GM12878 (cell line): ENCODE results near the gene AGBL4.

Experiments used
- IRF3 ChIP-seq: fragments of 450-650 bp; IDR thresholded peaks from 2 replicates; pipeline ENCODE4 v1.6.1; 2014; ENCODE audit warnings: mild to moderate bottlenecking
- ZNF274 ChIP-seq: IDR thresholded peaks from one replicate; pipeline ENCODE4 v1.8.0; 2011; ENCODE audit not compliant: insufficient read length, insufficient read depth
- TF ChIP-seq, protein P1 (sequence below), 3 experiments: IDR thresholded peaks in 2 of 3; conservative IDR thresholded peaks in 1 of 3; 2 replicates each; pipeline ENCODE4 v1.5.1; 2011; ENCODE audit warnings: low read depth in 3 of 3, low read length in 3 of 3, mild to moderate bottlenecking in 3 of 3, control low read depth in 2 of 3, moderate library complexity in 2 of 3, inconsistent platforms in 1 of 3, mixed read lengths in 1 of 3; ENCODE audit not compliant: control insufficient read depth in 2 of 3, insufficient read depth in 1 of 3; ENCODE audit errors: extremely low read depth in 1 of 3

GRCh38 chr1:48572134-48572533, 1451.6 kb downstream of the AGBL4 start:
- TF ChIP-seq IRF3 (no peak), ZNF274 (no peak)
- TF ChIP-seq, protein P1, sequence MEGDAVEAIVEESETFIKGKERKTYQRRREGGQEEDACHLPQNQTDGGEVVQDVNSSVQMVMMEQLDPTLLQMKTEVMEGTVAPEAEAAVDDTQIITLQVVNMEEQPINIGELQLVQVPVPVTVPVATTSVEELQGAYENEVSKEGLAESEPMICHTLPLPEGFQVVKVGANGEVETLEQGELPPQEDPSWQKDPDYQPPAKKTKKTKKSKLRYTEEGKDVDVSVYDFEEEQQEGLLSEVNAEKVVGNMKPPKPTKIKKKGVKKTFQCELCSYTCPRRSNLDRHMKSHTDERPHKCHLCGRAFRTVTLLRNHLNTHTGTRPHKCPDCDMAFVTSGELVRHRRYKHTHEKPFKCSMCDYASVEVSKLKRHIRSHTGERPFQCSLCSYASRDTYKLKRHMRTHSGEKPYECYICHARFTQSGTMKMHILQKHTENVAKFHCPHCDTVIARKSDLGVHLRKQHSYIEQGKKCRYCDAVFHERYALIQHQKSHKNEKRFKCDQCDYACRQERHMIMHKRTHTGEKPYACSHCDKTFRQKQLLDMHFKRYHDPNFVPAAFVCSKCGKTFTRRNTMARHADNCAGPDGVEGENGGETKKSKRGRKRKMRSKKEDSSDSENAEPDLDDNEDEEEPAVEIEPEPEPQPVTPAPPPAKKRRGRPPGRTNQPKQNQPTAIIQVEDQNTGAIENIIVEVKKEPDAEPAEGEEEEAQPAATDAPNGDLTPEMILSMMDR (IDR thresholded peaks at IDR 0.05 in 2 of 3, conservative IDR thresholded peaks at IDR 0.05 in 1 of 3; ENCODE audit: control insufficient read depth in 2 of 3, extremely low read depth in 1 of 3, insufficient read depth in 1 of 3, low read depth in 3 of 3, low read length in 3 of 3) = no peak
